AG09319 (cell line): ENCODE measurements around the gene SPIRE2.

Experiments
- DNase-seq: peaks from one replicate; pipeline ENCODE4 v3.0.0-alpha.2; 2010; ENCODE audit warnings: low read depth; ENCODE audit errors: extremely low read depth
- TF ChIP-seq, protein P1 (sequence below): IDR thresholded peaks from 2 replicates; pipeline ENCODE4 v1.5.1; 2011; ENCODE audit warnings: low read depth, mild to moderate bottlenecking, inconsistent platforms, low read length, moderate library complexity

SPIRE2 gene

DNA sequence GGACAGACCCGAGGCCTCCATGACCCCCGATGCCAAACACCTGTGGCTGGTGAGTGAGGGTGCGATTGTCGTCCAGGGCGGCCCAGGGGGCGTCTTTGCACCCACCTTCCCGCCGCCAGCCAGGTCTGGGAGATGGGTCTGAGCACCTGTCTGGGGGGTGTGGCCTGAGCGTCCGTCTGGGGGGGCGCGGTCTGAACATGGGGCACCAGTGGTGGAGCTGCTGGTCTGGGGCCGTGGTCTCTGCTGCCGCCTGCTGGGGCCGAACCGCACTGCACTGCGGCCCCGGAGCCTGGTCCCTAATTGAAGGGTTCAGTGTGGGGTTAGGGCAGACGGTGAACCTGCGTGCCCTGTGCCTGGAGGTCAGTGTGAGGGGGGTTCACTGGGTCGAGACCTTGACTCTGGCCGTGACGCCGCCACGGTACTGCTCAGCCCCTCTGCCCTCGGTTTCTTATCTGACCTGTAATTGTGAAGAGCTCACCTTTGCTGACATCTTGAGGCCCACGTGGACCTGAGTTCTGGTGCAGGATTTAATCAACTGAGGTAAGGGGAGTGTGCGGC is 32.6 kb downstream of the SPIRE2 start:
- TF ChIP-seq, protein P1, sequence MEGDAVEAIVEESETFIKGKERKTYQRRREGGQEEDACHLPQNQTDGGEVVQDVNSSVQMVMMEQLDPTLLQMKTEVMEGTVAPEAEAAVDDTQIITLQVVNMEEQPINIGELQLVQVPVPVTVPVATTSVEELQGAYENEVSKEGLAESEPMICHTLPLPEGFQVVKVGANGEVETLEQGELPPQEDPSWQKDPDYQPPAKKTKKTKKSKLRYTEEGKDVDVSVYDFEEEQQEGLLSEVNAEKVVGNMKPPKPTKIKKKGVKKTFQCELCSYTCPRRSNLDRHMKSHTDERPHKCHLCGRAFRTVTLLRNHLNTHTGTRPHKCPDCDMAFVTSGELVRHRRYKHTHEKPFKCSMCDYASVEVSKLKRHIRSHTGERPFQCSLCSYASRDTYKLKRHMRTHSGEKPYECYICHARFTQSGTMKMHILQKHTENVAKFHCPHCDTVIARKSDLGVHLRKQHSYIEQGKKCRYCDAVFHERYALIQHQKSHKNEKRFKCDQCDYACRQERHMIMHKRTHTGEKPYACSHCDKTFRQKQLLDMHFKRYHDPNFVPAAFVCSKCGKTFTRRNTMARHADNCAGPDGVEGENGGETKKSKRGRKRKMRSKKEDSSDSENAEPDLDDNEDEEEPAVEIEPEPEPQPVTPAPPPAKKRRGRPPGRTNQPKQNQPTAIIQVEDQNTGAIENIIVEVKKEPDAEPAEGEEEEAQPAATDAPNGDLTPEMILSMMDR: peak; percentile 98

DNA sequence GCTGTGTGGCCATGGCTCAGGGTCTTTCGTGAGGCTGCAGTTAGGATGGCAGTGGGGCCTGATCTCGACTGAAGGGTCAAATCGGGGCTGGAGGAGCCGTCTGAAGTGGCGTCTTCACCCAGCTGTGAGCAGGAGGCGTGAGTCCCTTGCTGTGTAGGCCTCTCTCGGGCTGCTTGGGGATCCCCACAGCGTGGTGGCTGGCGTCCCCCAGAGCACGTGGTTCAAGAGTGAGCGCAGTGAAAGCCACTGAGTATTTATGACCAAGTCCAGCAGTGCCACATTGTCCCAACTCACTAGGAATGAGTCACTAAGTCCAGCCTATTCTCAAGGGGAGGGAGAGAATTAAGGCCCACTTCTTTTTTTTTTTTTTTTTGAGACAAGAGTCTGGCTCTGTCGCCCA is 33.4 kb downstream of the SPIRE2 start:
- TF ChIP-seq, protein P1: no peak
- DNase-seq: no peak

More for the DNA sequence above, 32.6 kb downstream of the SPIRE2 start:
- no peak for DNase-seq

DNA sequence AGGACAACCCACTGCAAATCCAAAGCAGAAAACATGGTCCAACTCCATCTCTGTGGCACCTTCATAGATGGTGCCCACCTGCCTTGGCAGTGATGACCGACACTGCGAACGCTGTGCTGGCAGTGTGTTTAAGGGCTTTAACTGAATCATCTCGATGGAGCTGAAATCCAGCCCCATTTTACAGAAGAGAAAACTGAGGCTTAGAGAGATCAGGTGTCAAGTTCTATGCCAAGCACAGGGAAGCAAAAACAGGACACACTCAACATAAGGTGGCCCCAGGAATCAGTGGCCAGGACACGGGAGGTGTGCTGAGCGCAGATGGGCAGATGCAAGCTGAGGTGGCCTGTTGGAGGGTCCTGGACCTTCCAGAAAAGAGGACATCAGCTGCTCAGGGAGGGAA is 34.5 kb downstream of the SPIRE2 start:
- DNase-seq: no peak
- TF ChIP-seq, protein P1: no peak

- DNase-seq: no peak
- TF ChIP-seq, protein P1: no peak
These were observed 35.7 kb downstream of the SPIRE2 start for GRCh38 chr16:89863741-89864526.

DNA sequence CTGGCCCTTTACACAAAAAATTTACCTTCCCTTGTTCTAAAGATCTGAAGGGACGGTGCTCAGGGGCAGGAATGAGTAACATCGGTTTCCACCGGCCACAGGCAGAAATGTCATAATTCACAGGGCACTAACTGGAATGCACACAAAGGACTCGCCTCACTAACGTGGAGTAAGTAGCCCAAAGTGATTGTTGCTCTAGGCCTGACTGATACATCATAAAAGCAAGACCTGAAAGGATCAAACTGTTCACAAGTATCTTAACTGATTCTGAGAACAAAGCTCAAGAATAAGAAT is 36.2 kb downstream of the SPIRE2 start:
- no peak for DNase-seq

DNA sequence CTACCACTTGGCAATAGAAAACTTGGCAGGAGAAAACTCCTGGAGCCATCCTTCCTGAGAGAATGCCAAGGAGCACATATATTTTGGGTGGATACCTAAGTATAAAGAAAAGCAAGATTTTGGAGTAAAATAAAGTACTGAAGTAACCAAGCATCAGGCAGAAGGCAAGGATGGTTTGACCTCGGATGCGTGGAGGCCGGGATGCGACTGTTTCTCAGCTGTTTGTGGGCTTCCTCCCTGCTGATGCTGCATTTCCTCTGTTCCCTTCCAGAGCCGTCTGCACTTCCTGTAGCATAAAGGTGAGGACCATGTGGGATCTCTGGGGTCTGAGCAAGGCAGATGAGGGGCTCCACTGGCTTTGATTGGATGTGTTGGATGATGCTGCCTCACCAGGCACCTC is 39.6 kb downstream of the SPIRE2 start:
- TF ChIP-seq, protein P1: no peak
- DNase-seq: no peak

More for the DNA sequence above, 36.2 kb downstream of the SPIRE2 start:
- TF ChIP-seq, protein P1: no peak

DNA sequence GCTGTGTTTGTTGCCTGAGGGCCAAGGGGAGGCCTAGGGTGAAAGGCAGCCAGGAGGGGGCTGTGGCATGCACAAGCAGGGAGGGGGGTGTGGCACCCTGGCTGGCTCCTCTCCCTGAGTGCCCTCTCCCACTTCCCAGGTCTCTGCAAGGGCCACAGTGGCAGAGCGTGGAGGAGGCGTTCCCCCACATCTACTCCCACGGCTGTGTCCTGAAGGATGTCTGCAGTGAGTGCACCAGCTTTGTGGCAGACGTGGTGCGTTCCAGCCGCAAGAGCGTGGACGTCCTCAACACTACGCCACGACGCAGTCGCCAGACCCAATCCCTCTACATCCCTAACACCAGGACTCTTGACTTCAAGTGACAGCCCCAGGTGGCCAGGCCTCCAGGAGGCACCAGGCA is 41.6 kb downstream of the SPIRE2 start:
- DNase-seq: no peak
- TF ChIP-seq, protein P1: no peak
